ENCODE results near the gene SEMA4B. TPM values are rescaled to one million over a fixed set of nuclear protein-coding genes. Genes with fewer than 3 reads are reported as not detected.

Gene SEMA4B
- total and polyA plus RNA-seq, 10 of the 15 experiments (the other 5 are each of a cell fraction or from before 2014, with no cell fraction given) = 0.87 to 26.0 (median 9.3) TPM

GRCh38 chr15:90201130-90201943 lies at the start of gene SEMA4B (continued):
- TF ChIP-seq ZBTB33 (IDR thresholded peaks at IDR 0.05) (no peak), CBX3 (IDR thresholded peaks at IDR 0.05; ENCODE audit: borderline replicate concordance, low read depth) (no peak), ESRRA (IDR thresholded peaks at IDR 0.05; ENCODE audit: low read length) (no peak), BHLHE40 (IDR thresholded peaks at IDR 0.05; ENCODE audit: borderline replicate concordance in 1 of 2, low read depth in 2 of 2, low read length in 1 of 2) (peak in 1 of 2 experiments; percentile 92; a peak in 2 of 4 replicates), RELA (IDR thresholded peaks at IDR 0.05; ENCODE audit: borderline replicate concordance, partially characterized antibody) (peak; percentile 41), IKZF1 (conservative IDR thresholded peaks at IDR 0.05) (peak; percentile 60; the same call in 1 of the 2 replicates), CREM (IDR thresholded peaks at IDR 0.05; ENCODE audit: low read depth) (no peak), RAD51 (IDR thresholded peaks at IDR 0.05) (no peak), LARP7 (IDR thresholded peaks at IDR 0.05) (peak; percentile 93), E4F1 (IDR thresholded peaks at IDR 0.05; ENCODE audit: borderline replicate concordance, partially characterized antibody) (peak; percentile 11), NFIC (IDR thresholded peaks at IDR 0.05; ENCODE audit: low read depth, low read length) (no peak), TARDBP (IDR thresholded peaks at IDR 0.05; ENCODE audit: borderline replicate concordance) (no peak), BACH1 (IDR thresholded peaks at IDR 0.05; ENCODE audit: borderline replicate concordance) (peak; percentile 56; the same call in 1 of the 2 replicates), CREB1 (IDR thresholded peaks at IDR 0.05; ENCODE audit: low read depth) (0 out of 2 replicates have a peak, but pooled peaks have one; percentile 9), FOXM1 (IDR thresholded peaks at IDR 0.05; ENCODE audit: low read depth, low read length) (no peak), TAF1 (IDR thresholded peaks at IDR 0.05; ENCODE audit: borderline replicate concordance, low read depth, low read length) (no peak; the same call in 1 of the 2 replicates), CUX1 (IDR thresholded peaks at IDR 0.05; ENCODE audit: insufficient replicate concordance, low read depth, low read length) (no peak), EGR1 (IDR thresholded peaks at IDR 0.05; ENCODE audit: borderline replicate concordance in 1 of 2, low read depth in 2 of 2, low read length in 2 of 2) (no peak), SP1 (IDR thresholded peaks at IDR 0.05; ENCODE audit: low read depth, low read length) (peak; percentile 22), ZNF622 (IDR thresholded peaks at IDR 0.05) (no peak), RB1 (IDR thresholded peaks at IDR 0.05; ENCODE audit: borderline replicate concordance) (peak; percentile 52; the same call in 1 of the 2 replicates)
